Measurements from ENCODE around the gene ITGA11.
A peak's percentile ranks its signal among the peaks of the same experiment; 100 is the strongest.

ITGA11 gene

GRCh38 chr15:68431792-68432401 is at the start of gene ITGA11:
Gene ITGA11 (minus strand): TSS chr15:68432163. CDS start chr15:68432066, 97 bp downstream.
- peak; percentile 74 for DNase-seq

- no peak for DNase-seq
These were observed 49.4 kb upstream of the ITGA11 start for GRCh38 chr15:68481321-68481720.

GRCh38 chr15:68480296-68480695 is 48.3 kb upstream of the ITGA11 start:
- no peak for DNase-seq

GRCh38 chr15:68479870-68480269 is 47.9 kb upstream of the ITGA11 start:
- DNase-seq = no peak

- DNase-seq = no peak
These were observed 47.4 kb upstream of the ITGA11 start for GRCh38 chr15:68479406-68479805.

- no peak for DNase-seq
These were observed 46.9 kb upstream of the ITGA11 start for GRCh38 chr15:68478853-68479252.

- DNase-seq = no peak
These were observed 43.5 kb upstream of the ITGA11 start for GRCh38 chr15:68475449-68475848.

GRCh38 chr15:68471541-68471940 is 39.6 kb upstream of the ITGA11 start:
- peak; percentile 89 for DNase-seq

GRCh38 chr15:68470976-68471375 is 39.0 kb upstream of the ITGA11 start:
- DNase-seq = no peak

- no peak for DNase-seq
These were observed 38.2 kb upstream of the ITGA11 start for GRCh38 chr15:68470049-68470742.

- no peak for DNase-seq
These were observed 37.4 kb upstream of the ITGA11 start for GRCh38 chr15:68469162-68470048.

- no peak for DNase-seq
These were observed 34.9 kb upstream of the ITGA11 start for GRCh38 chr15:68466876-68467275.

GRCh38 chr15:68465861-68466560 is 34.0 kb upstream of the ITGA11 start:
- DNase-seq = no peak

GRCh38 chr15:68464448-68465090 is 32.6 kb upstream of the ITGA11 start:
- no peak for DNase-seq

- no peak for DNase-seq
These were observed 32.0 kb upstream of the ITGA11 start for GRCh38 chr15:68463996-68464395.

GRCh38 chr15:68463444-68463843 is 31.5 kb upstream of the ITGA11 start:
- no peak for DNase-seq

GRCh38 chr15:68460166-68460565 is 28.2 kb upstream of the ITGA11 start:
- DNase-seq = no peak

GRCh38 chr15:68450192-68450591 is 18.2 kb upstream of the ITGA11 start:
- DNase-seq = no peak

GRCh38 chr15:68449389-68449788 is 17.4 kb upstream of the ITGA11 start:
- DNase-seq = no peak

- DNase-seq = no peak
These were observed 16.2 kb upstream of the ITGA11 start for GRCh38 chr15:68447976-68448755.

- no peak for DNase-seq
These were observed 15.2 kb upstream of the ITGA11 start for GRCh38 chr15:68447209-68447608.

- DNase-seq = no peak
These were observed 13.4 kb upstream of the ITGA11 start for GRCh38 chr15:68445351-68445750.

All from NCI-H146 (cell line).